Measurements from ENCODE around the gene SPATS2.

Gene SPATS2

GRCh38 chr12:49549735-49550692, 182.8 kb downstream of the SPATS2 start:
- no peak for DNase-seq
- Histone ChIP-seq H3K36me3 (ENCODE audit: control insufficient read depth in 4 of 4, insufficient read depth in 4 of 4, low read length in 3 of 4) (no peaks in the 10 kb centered on the region), H3K27ac (ENCODE audit: insufficient read depth in 1 of 2, low read depth in 1 of 2, low read length in 2 of 2, poor library complexity in 1 of 2, severe bottlenecking in 2 of 2) (no peak overlapping the region), H3K4me3 (ENCODE audit: control insufficient read depth in 1 of 7, extremely low read depth in 1 of 7, insufficient read depth in 4 of 7, low read depth in 2 of 7, low read length in 6 of 7) (peak overlapping the region in 4 of 7 experiments; percentile 7 to 75 (median 64)), H3K27me3 (replicated peaks in 2 of 5; ENCODE audit: control insufficient read depth in 4 of 5, insufficient read depth in 5 of 5, low read length in 4 of 5) (peaks cover 0 to 27% (median 7%) of the 10 kb centered on the region in 5 experiments), H3K9me3 (ENCODE audit: control extremely low read depth in 1 of 5, control insufficient read depth in 4 of 5, insufficient read depth in 2 of 5, low read depth in 1 of 5, low read length in 4 of 5) (no peaks in the 10 kb centered on the region), H3K4me1 (ENCODE audit: control extremely low read depth in 1 of 4, control insufficient read depth in 4 of 4, insufficient read depth in 4 of 4, low read length in 3 of 4) (peaks cover 0 to 24% (median 14%) of the 10 kb centered on the region in 4 experiments)
- ChIA-PET CTCF (interaction anchor here (1.0 to 19.6 kb wide), 7 partner anchors 8 to 192 kb away, joined by 3 to 223 read pairs (median 6); partner anchors contain the start of genes MCRS1 and PRPF40B), POLR2A (interaction anchor here (0.6 kb wide), 1 partner anchor 95 kb away, joined by 4 read pairs; no protein-coding TSS in a partner anchor)
- WGBS (ENCODE audit: insufficient coverage) = 95% methylated on average over 24 of the region's 28 CpGs

- Histone ChIP-seq H3K36me3 (ENCODE audit: control insufficient read depth in 4 of 4, insufficient read depth in 4 of 4, low read length in 3 of 4) (peaks cover 0 to 2% (median 0%) of the 10 kb centered on the region in 4 experiments), H3K4me1 (ENCODE audit: control extremely low read depth in 1 of 4, control insufficient read depth in 4 of 4, insufficient read depth in 4 of 4, low read length in 3 of 4) (peaks cover 0 to 24% (median 14%) of the 10 kb centered on the region in 4 experiments), H3K27ac (ENCODE audit: insufficient read depth in 1 of 2, low read depth in 1 of 2, low read length in 2 of 2, poor library complexity in 1 of 2, severe bottlenecking in 2 of 2) (no peak overlapping the region), H3K4me3 (ENCODE audit: control insufficient read depth in 1 of 7, extremely low read depth in 1 of 7, insufficient read depth in 4 of 7, low read depth in 2 of 7, low read length in 6 of 7) (no peak overlapping the region), H3K9me3 (ENCODE audit: control extremely low read depth in 1 of 5, control insufficient read depth in 4 of 5, insufficient read depth in 2 of 5, low read depth in 1 of 5, low read length in 4 of 5) (no peaks in the 10 kb centered on the region), H3K27me3 (replicated peaks in 2 of 5; ENCODE audit: control insufficient read depth in 4 of 5, insufficient read depth in 5 of 5, low read length in 4 of 5) (peaks cover 0 to 26% (median 7%) of the 10 kb centered on the region in 5 experiments)
- POLR2A ChIA-PET = interaction anchor here (0.6 kb wide), 1 partner anchor 95 kb away, joined by 4 read pairs; no protein-coding TSS in a partner anchor
- CTCF ChIA-PET = interaction anchor here (1.0 to 19.6 kb wide), 6 partner anchors 8 to 192 kb away, joined by 3 to 223 read pairs (median 7); partner anchors contain the start of genes MCRS1 and PRPF40B
- DNase-seq = no peak
- 100% methylated on average over 3 of the region's 6 CpGs for WGBS (ENCODE audit: insufficient coverage)
These were observed 183.5 kb downstream of the SPATS2 start for GRCh38 chr12:49550693-49551252.

GRCh38 chr12:49552014-49552413, 184.8 kb downstream of the SPATS2 start:
- WGBS (ENCODE audit: insufficient coverage) = 87% methylated on average over 7 of the region's 7 CpGs
- no peak overlapping the region for H3K4me3 ChIP-seq (ENCODE audit: control insufficient read depth in 1 of 7, extremely low read depth in 1 of 7, insufficient read depth in 4 of 7, low read depth in 2 of 7, low read length in 6 of 7)
- CTCF ChIA-PET = interaction anchor here (1.2 to 19.6 kb wide), 10 partner anchors 10 to 201 kb away, joined by 3 to 223 read pairs (median 6); partner anchors contain the start of genes FAM186B and MCRS1
- peaks cover 0 to 24% (median 14%) of the 10 kb centered on the region in 4 experiments for H3K4me1 ChIP-seq (ENCODE audit: control extremely low read depth in 1 of 4, control insufficient read depth in 4 of 4, insufficient read depth in 4 of 4, low read length in 3 of 4)
- no peak for DNase-seq
- POLR2A ChIA-PET = interaction anchor here (0.6 to 1.1 kb wide), 3 partner anchors 10 to 231 kb away, joined by 3 to 4 read pairs (median 3); partner anchors contain the start of gene MCRS1
- peaks cover 0 to 14% (median 5%) of the 10 kb centered on the region in 4 experiments for H3K36me3 ChIP-seq (ENCODE audit: control insufficient read depth in 4 of 4, insufficient read depth in 4 of 4, low read length in 3 of 4)
- no peaks in the 10 kb centered on the region for H3K9me3 ChIP-seq (ENCODE audit: control extremely low read depth in 1 of 5, control insufficient read depth in 4 of 5, insufficient read depth in 2 of 5, low read depth in 1 of 5, low read length in 4 of 5)
- H3K27me3 ChIP-seq (replicated peaks in 2 of 5; ENCODE audit: control insufficient read depth in 4 of 5, insufficient read depth in 5 of 5, low read length in 4 of 5) = peaks cover 0 to 18% (median 2%) of the 10 kb centered on the region in 5 experiments
- no peak overlapping the region for H3K27ac ChIP-seq (ENCODE audit: insufficient read depth in 1 of 2, low read depth in 1 of 2, low read length in 2 of 2, poor library complexity in 1 of 2, severe bottlenecking in 2 of 2)

- Histone ChIP-seq H3K4me1 (ENCODE audit: control extremely low read depth in 1 of 4, control insufficient read depth in 4 of 4, insufficient read depth in 4 of 4, low read length in 3 of 4) (peaks cover 0 to 24% (median 14%) of the 10 kb centered on the region in 4 experiments), H3K4me3 (ENCODE audit: control insufficient read depth in 1 of 7, extremely low read depth in 1 of 7, insufficient read depth in 4 of 7, low read depth in 2 of 7, low read length in 6 of 7) (no peak overlapping the region), H3K27ac (ENCODE audit: insufficient read depth in 1 of 2, low read depth in 1 of 2, low read length in 2 of 2, poor library complexity in 1 of 2, severe bottlenecking in 2 of 2) (no peak overlapping the region), H3K9me3 (ENCODE audit: control extremely low read depth in 1 of 5, control insufficient read depth in 4 of 5, insufficient read depth in 2 of 5, low read depth in 1 of 5, low read length in 4 of 5) (no peaks in the 10 kb centered on the region), H3K27me3 (replicated peaks in 2 of 5; ENCODE audit: control insufficient read depth in 4 of 5, insufficient read depth in 5 of 5, low read length in 4 of 5) (peaks cover 0 to 16% (median 0%) of the 10 kb centered on the region in 5 experiments), H3K36me3 (ENCODE audit: control insufficient read depth in 4 of 4, insufficient read depth in 4 of 4, low read length in 3 of 4) (peaks cover 0 to 18% (median 8%) of the 10 kb centered on the region in 4 experiments)
- ChIA-PET CTCF (interaction anchor here (1.0 to 19.6 kb wide), 16 partner anchors 10 to 234 kb away, joined by 3 to 223 read pairs (median 4); partner anchors contain the start of genes FAM186B and MCRS1), POLR2A (interaction anchor here (0.8 to 1.1 kb wide), 3 partner anchors 10 to 186 kb away, joined by 3 to 4 read pairs (median 3); partner anchors contain the start of gene MCRS1)
- DNase-seq = no peak
- 33% methylated on average over 4 of the region's 9 CpGs for WGBS (ENCODE audit: insufficient coverage)
These were observed 185.2 kb downstream of the SPATS2 start for GRCh38 chr12:49552425-49552824.

GRCh38 chr12:49552899-49553298, 185.6 kb downstream of the SPATS2 start:
- H3K27ac ChIP-seq (ENCODE audit: insufficient read depth in 1 of 2, low read depth in 1 of 2, low read length in 2 of 2, poor library complexity in 1 of 2, severe bottlenecking in 2 of 2) = no peak overlapping the region
- peaks cover 0 to 23% (median 13%) of the 10 kb centered on the region in 4 experiments for H3K36me3 ChIP-seq (ENCODE audit: control insufficient read depth in 4 of 4, insufficient read depth in 4 of 4, low read length in 3 of 4)
- 97% methylated on average over 7 of the region's 8 CpGs for WGBS (ENCODE audit: insufficient coverage)
- no peak for DNase-seq
- CTCF ChIA-PET = interaction anchor here (1.0 to 19.6 kb wide), 20 partner anchors 11 to 234 kb away, joined by 3 to 223 read pairs (median 4); partner anchors contain the start of genes FAM186B, MCRS1 and PRPF40B
- no peak overlapping the region for H3K4me3 ChIP-seq (ENCODE audit: control insufficient read depth in 1 of 7, extremely low read depth in 1 of 7, insufficient read depth in 4 of 7, low read depth in 2 of 7, low read length in 6 of 7)
- peaks cover 0 to 24% (median 14%) of the 10 kb centered on the region in 4 experiments for H3K4me1 ChIP-seq (ENCODE audit: control extremely low read depth in 1 of 4, control insufficient read depth in 4 of 4, insufficient read depth in 4 of 4, low read length in 3 of 4)
- H3K9me3 ChIP-seq (ENCODE audit: control extremely low read depth in 1 of 5, control insufficient read depth in 4 of 5, insufficient read depth in 2 of 5, low read depth in 1 of 5, low read length in 4 of 5) = no peaks in the 10 kb centered on the region
- POLR2A ChIA-PET = interaction anchor here (1.0 to 1.1 kb wide), 2 partner anchors 15 to 186 kb away, joined by 3 to 4 read pairs; partner anchors contain the start of gene MCRS1
- peaks cover 0 to 12% (median 0%) of the 10 kb centered on the region in 5 experiments for H3K27me3 ChIP-seq (replicated peaks in 2 of 5; ENCODE audit: control insufficient read depth in 4 of 5, insufficient read depth in 5 of 5, low read length in 4 of 5)

- H3K4me1 ChIP-seq (ENCODE audit: control extremely low read depth in 1 of 4, control insufficient read depth in 4 of 4, insufficient read depth in 4 of 4, low read length in 3 of 4) = peaks cover 0 to 18% (median 12%) of the 10 kb centered on the region in 4 experiments
- DNase-seq = peak; percentile 66 to 75 (median 74)
- H3K27me3 ChIP-seq (replicated peaks in 2 of 5; ENCODE audit: control insufficient read depth in 4 of 5, insufficient read depth in 5 of 5, low read length in 4 of 5) = peaks cover 0 to 8% (median 0%) of the 10 kb centered on the region in 5 experiments
- peaks cover 2 to 30% (median 18%) of the 10 kb centered on the region in 4 experiments for H3K36me3 ChIP-seq (ENCODE audit: control insufficient read depth in 4 of 4, insufficient read depth in 4 of 4, low read length in 3 of 4)
- H3K27ac ChIP-seq (ENCODE audit: insufficient read depth in 1 of 2, low read depth in 1 of 2, low read length in 2 of 2, poor library complexity in 1 of 2, severe bottlenecking in 2 of 2) = no peak overlapping the region
- H3K4me3 ChIP-seq (ENCODE audit: control insufficient read depth in 1 of 7, extremely low read depth in 1 of 7, insufficient read depth in 4 of 7, low read depth in 2 of 7, low read length in 6 of 7) = no peak overlapping the region
- CTCF ChIA-PET = interaction anchor here (0.9 to 19.6 kb wide), 24 partner anchors 8 to 285 kb away, joined by 3 to 223 read pairs (median 4); partner anchors contain the start of genes FAM186B, MCRS1, PRPF40B and TROAP
- no peaks in the 10 kb centered on the region for H3K9me3 ChIP-seq (ENCODE audit: control extremely low read depth in 1 of 5, control insufficient read depth in 4 of 5, insufficient read depth in 2 of 5, low read depth in 1 of 5, low read length in 4 of 5)
- POLR2A ChIA-PET = no interaction called here
- WGBS (ENCODE audit: insufficient coverage) = 29% methylated on average over 1 of the region's 2 CpGs
These were observed 186.3 kb downstream of the SPATS2 start for GRCh38 chr12:49553512-49554088.

Data from common myeloid progenitor, CD34-positive (primary cell).